Endodermal cell (in vitro differentiated cells): ENCODE data around the gene DDX20. TPM values are rescaled to one million over a fixed set of nuclear protein-coding genes. Genes with fewer than 3 reads are reported as not detected.

Experiments
- DNase-seq: peaks from one replicate; pipeline ENCODE4 v3.0.0-alpha.2; 2017
- H3K27ac ChIP-seq: 2 replicates; pipeline ENCODE4 v1.5.1; 2013; ENCODE audit warnings: mild to moderate bottlenecking, low read depth, low read length, moderate library complexity
- H3K27me3 ChIP-seq: 2 replicates; pipeline ENCODE4 v1.6.1; 2013; ENCODE audit warnings: mild to moderate bottlenecking, low read length, moderate library complexity; ENCODE audit not compliant: insufficient read depth, control insufficient read depth, poor library complexity, severe bottlenecking
- H3K36me3 ChIP-seq: 2 replicates; pipeline ENCODE4 v1.7.0; 2013; ENCODE audit warnings: mild to moderate bottlenecking, low read length, moderate library complexity; ENCODE audit not compliant: control insufficient read depth, insufficient read depth
- H3K4me1 ChIP-seq: one replicate; pipeline ENCODE4 v1.7.0; 2013; ENCODE audit warnings: low read length; ENCODE audit not compliant: control insufficient read depth, insufficient read depth
- H3K4me3 ChIP-seq: 2 replicates; pipeline ENCODE4 v1.5.1; 2013; ENCODE audit warnings: mild to moderate bottlenecking, low read length, moderate library complexity
- H3K9ac ChIP-seq: 2 replicates; pipeline ENCODE4 v1.6.1; 2013; ENCODE audit warnings: mild to moderate bottlenecking, low read length, moderate library complexity; ENCODE audit not compliant: poor library complexity, severe bottlenecking; ENCODE audit errors: extremely low read depth
- H3K9me3 ChIP-seq: 2 replicates; pipeline ENCODE4 v1.6.1; 2013; ENCODE audit warnings: mild to moderate bottlenecking, low read length, moderate library complexity; ENCODE audit not compliant: control insufficient read depth
- H3K27ac Mint-ChIP-seq: 2 replicates; pipeline ENCODE4 v1.8.0; 2020; ENCODE audit warnings: mixed read lengths
- H3K27me3 Mint-ChIP-seq: 2 replicates; pipeline ENCODE4 v1.8.0; 2021; ENCODE audit warnings: mild to moderate bottlenecking, mixed read lengths; ENCODE audit not compliant: insufficient read depth
- H3K36me3 Mint-ChIP-seq: 2 replicates; pipeline ENCODE4 v1.8.0; 2020; ENCODE audit warnings: low read depth, mixed read lengths
- H3K4me1 Mint-ChIP-seq: 2 replicates; pipeline ENCODE4 v1.8.0; 2020; ENCODE audit warnings: mixed read lengths
- H3K4me3 Mint-ChIP-seq: 2 replicates; pipeline ENCODE4 v1.8.0; 2020; ENCODE audit warnings: mild to moderate bottlenecking, moderate library complexity, mixed read lengths
- H3K9me3 Mint-ChIP-seq: 2 replicates; pipeline ENCODE4 v1.8.0; 2020; ENCODE audit warnings: mild to moderate bottlenecking, mixed read lengths
- CTCF ChIP-seq: fragments of 200-600 bp; sonication (generic); conservative IDR thresholded peaks from 2 replicates; pipeline ENCODE4 v1.5.0; 2021; ENCODE audit warnings: antibody characterized with exemption, mild to moderate bottlenecking
- WGBS, 2 experiments: methylation state at CpG; one replicate each; pipeline versions ENCODE4 v1.1.5 to v1.1.7; 2013; ENCODE audit warnings: missing lambda C conversion rate in 2 of 2, mixed read lengths in 1 of 2; ENCODE audit not compliant: insufficient coverage in 1 of 2, insufficient read length in 1 of 2; 5-methylcytosine and 5-hydroxymethylcytosine counted together
- total RNA-seq, 2 donors: library from RNA; stranded (reverse); fragmentation: NEBNext Ultra II Directional in 1 of 2; extraction: Animal tissue kit (Norgen Biotek cat#: 25700) in 1 of 2; gene quantifications; 2 replicates in 1 of 2; 3 replicates in 1 of 2; pipeline ENCODE4 v1.2.1, GENCODE V29; 2021

Gene DDX20
- total RNA-seq, 2 donors from 2014 or later = 19.4 to 19.8 TPM

- Histone ChIP-seq H3K27ac (no peak overlapping the region), H3K4me3 (no peak overlapping the region), H3K4me1 (peaks cover 5% of the 10 kb centered on the region), H3K9me3 (no peaks in the 10 kb centered on the region), H3K9ac (no peak overlapping the region), H3K27me3 (peaks cover 11% of the 10 kb centered on the region), H3K36me3 (no peaks in the 10 kb centered on the region)
- Mint-ChIP-seq H3K4me3 (no peak overlapping the region), H3K9me3 (no peaks in the 10 kb centered on the region), H3K27me3 (peaks cover 29% of the 10 kb centered on the region), H3K27ac (no peak overlapping the region), H3K4me1 (peaks cover 2% of the 10 kb centered on the region), H3K36me3 (no peaks in the 10 kb centered on the region)
- WGBS, 2 experiments = 87 to 100% methylated on average over 2 of the region's 2 CpGs
- DNase-seq = no peak
- no peak for TF ChIP-seq CTCF
These were observed 9.1 kb upstream of the DDX20 start for GRCh38 chr1:111746614-111746999.

- Mint-ChIP-seq H3K4me3 (no peak overlapping the region), H3K27me3 (peaks cover 24% of the 10 kb centered on the region), H3K9me3 (no peaks in the 10 kb centered on the region), H3K27ac (no peak overlapping the region), H3K36me3 (no peaks in the 10 kb centered on the region), H3K4me1 (peaks cover 2% of the 10 kb centered on the region)
- H3K27ac ChIP-seq = no peak overlapping the region
- peaks cover 4% of the 10 kb centered on the region for H3K27me3 ChIP-seq
- WGBS, 2 experiments = 46 to 47% methylated on average over 3 of the region's 3 CpGs
- no peak overlapping the region for H3K9ac ChIP-seq
- no peaks in the 10 kb centered on the region for H3K36me3 ChIP-seq
- DNase-seq = peak; percentile 87
- H3K4me3 ChIP-seq = no peak overlapping the region
- peaks cover 5% of the 10 kb centered on the region for H3K4me1 ChIP-seq
- peak; percentile 83 for TF ChIP-seq CTCF
- no peaks in the 10 kb centered on the region for H3K9me3 ChIP-seq
These were observed 8.4 kb upstream of the DDX20 start for GRCh38 chr1:111747282-111747734.

DNA sequence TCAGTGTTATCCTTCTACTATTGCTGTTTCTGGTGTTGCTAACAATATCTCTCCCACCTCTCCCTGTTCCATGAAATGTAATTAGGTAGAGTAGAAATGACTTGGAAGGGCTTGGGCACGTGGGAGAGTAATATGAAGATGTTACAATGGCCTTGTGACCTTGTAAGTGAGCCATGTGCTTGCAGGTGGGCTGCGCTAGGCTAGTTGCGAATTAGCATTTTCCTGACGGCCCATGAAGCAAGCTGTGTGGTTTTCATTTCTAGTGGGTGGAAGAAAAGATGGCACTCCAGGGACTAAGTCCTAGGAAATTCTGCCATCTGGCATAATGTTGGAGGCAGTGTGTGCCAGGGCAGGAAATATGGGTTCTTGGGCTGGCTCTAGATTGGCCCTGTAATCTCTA is 7.8 kb upstream of the DDX20 start:
- H3K27me3 Mint-ChIP-seq = peaks cover 18% of the 10 kb centered on the region
- H3K4me3 ChIP-seq = no peak overlapping the region
- H3K27me3 ChIP-seq = no peaks in the 10 kb centered on the region
- no peaks in the 10 kb centered on the region for H3K36me3 Mint-ChIP-seq
- H3K4me1 ChIP-seq = peaks cover 5% of the 10 kb centered on the region
- no peaks in the 10 kb centered on the region for H3K9me3 Mint-ChIP-seq
- no peak for TF ChIP-seq CTCF
- H3K9ac ChIP-seq = no peak overlapping the region
- H3K4me3 Mint-ChIP-seq = no peak overlapping the region
- H3K27ac ChIP-seq = no peak overlapping the region
- no peaks in the 10 kb centered on the region for H3K36me3 ChIP-seq
- H3K9me3 ChIP-seq = no peaks in the 10 kb centered on the region
- DNase-seq = no peak
- peaks cover 2% of the 10 kb centered on the region for H3K4me1 Mint-ChIP-seq
- WGBS, 2 experiments = 87 to 91% methylated on average over 4 of the region's 4 CpGs
- no peak overlapping the region for H3K27ac Mint-ChIP-seq
